ENCODE data around the gene ZMAT5. TPM values are rescaled to one million over a fixed set of nuclear protein-coding genes. Genes with fewer than 3 reads are reported as not detected.

The ZMAT5 gene
- total RNA-seq, 1 experiment from 2014 or later = 16.0 TPM

DNA sequence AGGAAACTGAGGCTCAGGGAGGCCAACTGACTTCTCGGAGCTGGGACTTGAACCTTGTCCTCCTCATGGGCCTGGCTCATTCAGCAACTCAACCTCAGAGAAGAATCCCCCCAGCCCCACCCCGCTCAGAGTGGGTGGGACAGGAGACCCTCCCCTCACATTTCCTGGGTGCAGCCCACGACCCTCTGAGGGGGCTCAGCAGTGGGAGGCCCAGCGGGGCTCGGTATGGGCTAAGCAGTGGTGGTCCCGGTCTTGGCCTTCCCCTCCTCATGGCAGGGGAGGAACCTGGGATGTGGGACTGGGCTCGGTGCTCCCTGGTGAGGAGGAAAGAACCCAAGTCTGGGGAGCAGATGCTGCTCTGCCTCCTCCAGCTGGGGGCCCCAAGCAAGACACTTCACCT is 61.2 kb downstream of the ZMAT5 start (continued):
- TF ChIP-seq CTCF (IDR thresholded peaks at IDR 0.05 in 2 of 3, conservative IDR thresholded peaks at IDR 0.05 in 1 of 3; ENCODE audit: borderline replicate concordance in 1 of 3, insufficient read depth in 1 of 3, low read depth in 2 of 3, low read length in 2 of 3) (no peak), SRF (IDR thresholded peaks at IDR 0.05; ENCODE audit: low read depth) (no peak), SIN3A (IDR thresholded peaks at IDR 0.05; ENCODE audit: low read depth) (no peak), MAX (IDR thresholded peaks at IDR 0.05) (no peak), YY1 (IDR thresholded peaks at IDR 0.05; ENCODE audit: extremely low read depth, insufficient replicate concordance, low read depth, low read length) (no peak), EZH2 (IDR thresholded peaks at IDR 0.05) (no peak), FOSL1 (IDR thresholded peaks at IDR 0.05; ENCODE audit: low read depth) (no peak)

DNA sequence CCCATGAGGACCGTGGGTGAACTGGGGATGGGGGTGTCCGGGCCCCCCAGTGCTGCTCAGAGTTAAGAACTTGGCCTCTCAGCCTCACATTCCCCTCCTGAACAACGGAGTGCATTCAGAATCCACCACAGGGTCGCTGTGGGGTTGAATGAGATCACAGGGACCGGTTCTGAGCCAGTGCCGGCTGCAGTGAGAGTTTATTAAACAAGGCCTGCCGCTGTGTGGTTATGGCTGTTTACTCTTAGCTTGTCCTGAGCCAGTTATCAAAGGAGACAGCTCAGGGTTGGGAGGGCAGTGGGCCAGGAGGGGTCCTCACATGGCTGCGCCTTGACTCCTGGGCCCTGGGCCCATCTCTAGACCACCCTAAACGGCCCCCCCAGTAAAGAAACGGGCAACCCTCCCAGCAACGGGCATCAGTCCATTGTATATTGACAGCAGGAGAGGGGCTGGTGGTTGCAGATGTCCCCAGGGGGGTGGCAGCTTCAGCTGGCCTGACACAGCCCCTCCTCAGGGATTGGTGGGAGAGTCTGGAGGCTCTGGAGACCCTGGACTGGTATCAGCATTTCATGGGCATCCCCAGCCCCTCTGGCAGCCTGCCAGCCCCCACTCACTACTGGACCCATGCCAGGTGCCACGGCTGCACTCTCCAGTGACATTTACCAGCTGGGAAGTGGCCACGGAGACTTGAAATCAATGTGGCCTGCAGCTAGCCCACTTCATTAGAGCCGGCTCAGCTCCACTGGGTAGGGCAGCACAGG is 62.1 kb downstream of the ZMAT5 start:
- BruUV-seq (replicated peaks) = no TSS peak
- ChIA-PET RAD21 (ENCODE audit: low non-redundant PET in 1 of 2, low total read pairs in 2 of 2, uncharacterized antibody in 2 of 2, unreplicated experiment in 2 of 2) (no interaction called here), POLR2A (no interaction called here), CTCF (interaction anchor here (0.8 kb wide), 1 partner anchor 384 kb away, joined by 4 read pairs; no protein-coding TSS in a partner anchor)
- Histone ChIP-seq H3K4me1 (ENCODE audit: control insufficient read depth in 1 of 2, insufficient read depth in 2 of 2, low read length in 2 of 2) (peaks cover 36 to 41% of the 10 kb centered on the region in 2 experiments), H3K4me2 (ENCODE audit: low read length) (peak overlapping the region; percentile 44), H3K27me3 (ENCODE audit: insufficient read depth, low read length) (no peaks in the 10 kb centered on the region), H3K79me2 (ENCODE audit: insufficient read depth, low read length) (no peaks in the 10 kb centered on the region), H3K27ac (ENCODE audit: low read depth, low read length) (no peak overlapping the region), H2AFZ (ENCODE audit: low read depth, low read length, poor library complexity, severe bottlenecking) (no peak overlapping the region), H3K9ac (ENCODE audit: low read length) (no peak overlapping the region), H4K20me1 (ENCODE audit: insufficient read depth) (no peaks in the 10 kb centered on the region), H3K9me3 (ENCODE audit: control insufficient read depth in 1 of 2, insufficient read depth in 1 of 2, low read depth in 1 of 2, low read length in 2 of 2) (no peaks in the 10 kb centered on the region), H3K4me3 (replicated peaks in 1 of 2; ENCODE audit: low read depth in 1 of 2, low read length in 2 of 2) (no peak overlapping the region), H3K36me3 (ENCODE audit: control insufficient read depth in 1 of 2, insufficient read depth in 2 of 2, low read length in 2 of 2) (no peaks in the 10 kb centered on the region), H3K9me2 (ENCODE audit: insufficient read depth) (no peaks in the 10 kb centered on the region)
- intact Hi-C loops (cut with micrococcal nuclease) = no loop called here
- TF ChIP-seq CTCF (IDR thresholded peaks at IDR 0.05 in 2 of 3, conservative IDR thresholded peaks at IDR 0.05 in 1 of 3; ENCODE audit: borderline replicate concordance in 1 of 3, insufficient read depth in 1 of 3, low read depth in 2 of 3, low read length in 2 of 3) (no peak), EZH2 (IDR thresholded peaks at IDR 0.05) (no peak), ZNF274 (IDR thresholded peaks at IDR 0.05; ENCODE audit: low read depth, low read length) (no peak), YY1 (IDR thresholded peaks at IDR 0.05; ENCODE audit: extremely low read depth, insufficient replicate concordance, low read depth, low read length) (no peak), SIN3A (IDR thresholded peaks at IDR 0.05; ENCODE audit: low read depth) (no peak), FOSL1 (IDR thresholded peaks at IDR 0.05; ENCODE audit: low read depth) (no peak), POLR2A (IDR thresholded peaks at IDR 0.05; ENCODE audit: borderline replicate concordance, extremely low read depth, insufficient read depth, insufficient read length) (no peak)
- TF ChIP-seq, protein P1, sequence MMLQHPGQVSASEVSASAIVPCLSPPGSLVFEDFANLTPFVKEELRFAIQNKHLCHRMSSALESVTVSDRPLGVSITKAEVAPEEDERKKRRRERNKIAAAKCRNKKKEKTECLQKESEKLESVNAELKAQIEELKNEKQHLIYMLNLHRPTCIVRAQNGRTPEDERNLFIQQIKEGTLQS (IDR thresholded peaks at IDR 0.05) = no peak
- DNase-seq (ENCODE audit: low read depth, low spot score) = no peak
- peak; percentile 31; the same call in 1 of the 2 replicates for ATAC-seq
